OCI-LY7 (cell line): ENCODE results near the gene EXOC4.

Experiments used
- CTCF ChIP-seq: fragments of 200-600 bp; sonication (generic); conservative IDR thresholded peaks from 2 replicates; pipeline ENCODE4 v1.5.1; 2014; ENCODE audit warnings: mild to moderate bottlenecking, antibody characterized with exemption, low read length, moderate library complexity, mixed read lengths
- EZH2phosphoT487 ChIP-seq: fragments of 200-600 bp; sonication (generic); IDR thresholded peaks from 2 replicates; pipeline ENCODE4 v1.6.1; 2018; ENCODE audit warnings: low read depth, borderline replicate concordance, mild to moderate bottlenecking, mixed run types, antibody characterized with exemption, low read length, moderate library complexity, mixed read lengths

GRCh38 chr7:133888061-133888930, 635.4 kb downstream of the EXOC4 start:
- TF ChIP-seq CTCF (no peak), EZH2phosphoT487 (no peak)
